Kidney (tissue), 14 donors: ENCODE results near the gene CLEC16A. TPM values are rescaled to one million over a fixed set of nuclear protein-coding genes. Genes with fewer than 3 reads are reported as not detected.

Experiments used
- DNase-seq, 5 donors: peaks; one replicate each; pipeline ENCODE4 v3.0.0-alpha.2; 2013 to 2020
- FAIRE-seq: peaks from 2 replicates; lab custom pipeline; 2012; peaks lifted over from hg19 to GRCh38; lab: Jason Lieb, UNC
- H3K27ac ChIP-seq, 2 donors: one replicate each; pipeline ENCODE4 v1.7.0; 2013; ENCODE audit warnings: low read depth in 2 of 2, low read length in 2 of 2, inconsistent platforms in 1 of 2
- H3K27me3 ChIP-seq: one replicate; pipeline ENCODE4 v1.7.1; 2013; ENCODE audit warnings: low read length, inconsistent platforms; ENCODE audit not compliant: control insufficient read depth, insufficient read depth
- H3K36me3 ChIP-seq, 3 donors: one replicate each; pipeline versions ENCODE4 v1.7.0 to v1.7.1; 2013; ENCODE audit warnings: low read length in 3 of 3, control low read depth in 1 of 3, inconsistent platforms in 1 of 3; ENCODE audit not compliant: insufficient read depth in 3 of 3, control insufficient read depth in 2 of 3
- H3K4me1 ChIP-seq, 3 donors: one replicate each; pipeline versions ENCODE4 v1.7.0 to v1.7.1; 2013; ENCODE audit warnings: low read length in 3 of 3, inconsistent platforms in 1 of 3, low read depth in 1 of 3; ENCODE audit not compliant: control insufficient read depth in 2 of 3, insufficient read depth in 2 of 3
- H3K4me3 ChIP-seq, 3 donors: one replicate each; pipeline versions ENCODE4 v1.7.0 to v1.8.1; 2013; ENCODE audit warnings: low read length in 3 of 3, control low read depth in 1 of 3, inconsistent platforms in 1 of 3
- H3K9ac ChIP-seq, 3 donors: one replicate each; pipeline versions ENCODE4 v1.7.0 to v1.7.1; 2013; ENCODE audit warnings: low read length in 3 of 3, control low read depth in 1 of 3, inconsistent platforms in 1 of 3
- H3K9me3 ChIP-seq, 3 donors: one replicate each; pipeline versions ENCODE4 v1.7.0 to v1.7.1; 2013; ENCODE audit warnings: low read length in 3 of 3, control low read depth in 1 of 3, inconsistent platforms in 1 of 3; ENCODE audit not compliant: control insufficient read depth in 2 of 3, insufficient read depth in 1 of 3
- intact Hi-C: fragments of 100-400 bp; cut with DNase I; formaldehyde crosslinking; loops from one replicate; pipeline ENCODE4 v1.11.1; 2022
- polyA plus RNA-seq: library from polyadenylated mRNA; stranded (reverse); fragments of 350-450 nt; fragmentation: Illumina TruSeq; extraction: RNeasy Lipid Tissue Mini Kit (QIAGEN cat#74804); gene quantifications from one replicate; pipeline ENCODE4 v1.2.3, GENCODE V29; 2014; ENCODE audit warnings: low read depth, low replicate concordance; ENCODE audit not compliant: insufficient read depth
- total RNA-seq: library from RNA; stranded (reverse); fragmentation: NEBNext Ultra II Directional; extraction: Animal tissue kit (Norgen Biotek cat#: 25700); gene quantifications from one replicate; pipeline ENCODE4 v1.2.1, GENCODE V29; 2021
- TF ChIP-seq, protein P1 (sequence below): IDR thresholded peaks from 3 replicates; pipeline ENCODE4 v1.5.1; 2012; ENCODE audit warnings: mild to moderate bottlenecking, moderate library complexity, borderline replicate concordance; ENCODE audit not compliant: insufficient read depth; ENCODE audit errors: extremely low read depth
- donor health status: control.
- donor health status: control.
- donor health status: control.
- donor health status: control.
- donor health status: control.
- donor health status: DM: yes; HTN: yes; CAD: no.
- donor health status: Normal renal cell carcinoma (clear cell type).

The CLEC16A gene
- total and polyA plus RNA-seq, 2 donors from 2014 or later: 10.8 to 51.9 TPM

GRCh38 chr16:10987361-10988163 is 43.2 kb downstream of the CLEC16A start:
- no peak for FAIRE-seq
- peaks cover 0 to 4% (median 2%) of the 10 kb centered on the region in 3 donors for H3K36me3 ChIP-seq

GRCh38 chr16:10988164-10988803 is 43.9 kb downstream of the CLEC16A start:
- H3K27me3 ChIP-seq: no peaks in the 10 kb centered on the region
- TF ChIP-seq, protein P1, sequence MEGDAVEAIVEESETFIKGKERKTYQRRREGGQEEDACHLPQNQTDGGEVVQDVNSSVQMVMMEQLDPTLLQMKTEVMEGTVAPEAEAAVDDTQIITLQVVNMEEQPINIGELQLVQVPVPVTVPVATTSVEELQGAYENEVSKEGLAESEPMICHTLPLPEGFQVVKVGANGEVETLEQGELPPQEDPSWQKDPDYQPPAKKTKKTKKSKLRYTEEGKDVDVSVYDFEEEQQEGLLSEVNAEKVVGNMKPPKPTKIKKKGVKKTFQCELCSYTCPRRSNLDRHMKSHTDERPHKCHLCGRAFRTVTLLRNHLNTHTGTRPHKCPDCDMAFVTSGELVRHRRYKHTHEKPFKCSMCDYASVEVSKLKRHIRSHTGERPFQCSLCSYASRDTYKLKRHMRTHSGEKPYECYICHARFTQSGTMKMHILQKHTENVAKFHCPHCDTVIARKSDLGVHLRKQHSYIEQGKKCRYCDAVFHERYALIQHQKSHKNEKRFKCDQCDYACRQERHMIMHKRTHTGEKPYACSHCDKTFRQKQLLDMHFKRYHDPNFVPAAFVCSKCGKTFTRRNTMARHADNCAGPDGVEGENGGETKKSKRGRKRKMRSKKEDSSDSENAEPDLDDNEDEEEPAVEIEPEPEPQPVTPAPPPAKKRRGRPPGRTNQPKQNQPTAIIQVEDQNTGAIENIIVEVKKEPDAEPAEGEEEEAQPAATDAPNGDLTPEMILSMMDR: peak; percentile 26
- no peak overlapping the region for H3K4me3 ChIP-seq
- DNase-seq (no peak), FAIRE-seq (no peak)
- H3K4me1 ChIP-seq: peaks cover 0 to 3% (median 2%) of the 10 kb centered on the region in 3 donors
- H3K9me3 ChIP-seq: no peaks in the 10 kb centered on the region
- H3K27ac ChIP-seq: no peak overlapping the region
- no peak overlapping the region for H3K9ac ChIP-seq
- intact Hi-C loops: no loop called here
- peaks cover 0 to 4% (median 2%) of the 10 kb centered on the region in 3 donors for H3K36me3 ChIP-seq

More at GRCh38 chr16:10987361-10988163, 43.2 kb downstream of the CLEC16A start:
- peaks cover 0 to 3% (median 2%) of the 10 kb centered on the region in 3 donors for H3K4me1 ChIP-seq
- H3K4me3 ChIP-seq: no peak overlapping the region
- intact Hi-C loops: no loop called here
- TF ChIP-seq, protein P1: no peak
- no peak overlapping the region for H3K9ac ChIP-seq
- no peaks in the 10 kb centered on the region for H3K27me3 ChIP-seq
- no peak overlapping the region for H3K27ac ChIP-seq
- no peak for DNase-seq
- H3K9me3 ChIP-seq: no peaks in the 10 kb centered on the region

GRCh38 chr16:10988879-10989278 is 44.5 kb downstream of the CLEC16A start:
- FAIRE-seq (no peak), DNase-seq (no peak)
- no peaks in the 10 kb centered on the region for H3K27me3 ChIP-seq
- H3K4me1 ChIP-seq: peaks cover 0 to 3% (median 2%) of the 10 kb centered on the region in 3 donors
- intact Hi-C loops: no loop called here
- peaks cover 2 to 9% (median 2%) of the 10 kb centered on the region in 3 donors for H3K36me3 ChIP-seq
- no peak overlapping the region for H3K9ac ChIP-seq
- no peak overlapping the region for H3K4me3 ChIP-seq
- H3K27ac ChIP-seq: no peak overlapping the region
- H3K9me3 ChIP-seq: no peaks in the 10 kb centered on the region
- TF ChIP-seq, protein P1: no peak
